Activated T-helper 2 cell treated with anti-CD3 and anti-CD28 coated beads, Interferon-gamma antibody, Interleukin-2, Interleukin-4, amounts not matched to agents 10 μg/mL and 5 μg/mL and 100 μg/mL, durations not matched to agents 14 hours and 24 hours and 36 hours (primary cell): ENCODE measurements around the gene SLC8A1. TPM values are rescaled to one million over a fixed set of nuclear protein-coding genes. Genes with fewer than 3 reads are reported as not detected.

Experiments
- DNase-seq: peaks from one replicate; pipeline ENCODE4 v3.0.0; 2021; ENCODE audit warnings: low spot score
- H3K27ac Mint-ChIP-seq: one replicate; pipeline ENCODE4 v1.8.0; 2021; ENCODE audit warnings: mixed read lengths
- H3K27me3 Mint-ChIP-seq: one replicate; pipeline ENCODE4 v1.8.0; 2021; ENCODE audit warnings: low read depth, mixed read lengths
- H3K36me3 Mint-ChIP-seq: one replicate; pipeline ENCODE4 v1.8.0; 2021; ENCODE audit warnings: low read depth, mixed read lengths
- H3K4me1 Mint-ChIP-seq: one replicate; pipeline ENCODE4 v1.8.0; 2021; ENCODE audit warnings: low read depth, mixed read lengths
- H3K4me3 Mint-ChIP-seq: one replicate; pipeline ENCODE4 v1.8.0; 2021; ENCODE audit warnings: low read depth, mild to moderate bottlenecking, moderate library complexity, mixed read lengths
- H3K9me3 Mint-ChIP-seq: one replicate; pipeline ENCODE4 v1.8.0; 2021; ENCODE audit warnings: mixed read lengths
- intact Hi-C: fragments of 100-400 bp; cut with micrococcal nuclease; formaldehyde crosslinking; loops from one replicate; pipeline ENCODE4 v1.15.1; 2023
- total RNA-seq: library from RNA; stranded (reverse); gene quantifications from 2 replicates; pipeline ENCODE4 v1.2.3, GENCODE V29; 2022

SLC8A1 gene
- total RNA-seq, 1 donor from 2014 or later = 5.5 TPM

DNA sequence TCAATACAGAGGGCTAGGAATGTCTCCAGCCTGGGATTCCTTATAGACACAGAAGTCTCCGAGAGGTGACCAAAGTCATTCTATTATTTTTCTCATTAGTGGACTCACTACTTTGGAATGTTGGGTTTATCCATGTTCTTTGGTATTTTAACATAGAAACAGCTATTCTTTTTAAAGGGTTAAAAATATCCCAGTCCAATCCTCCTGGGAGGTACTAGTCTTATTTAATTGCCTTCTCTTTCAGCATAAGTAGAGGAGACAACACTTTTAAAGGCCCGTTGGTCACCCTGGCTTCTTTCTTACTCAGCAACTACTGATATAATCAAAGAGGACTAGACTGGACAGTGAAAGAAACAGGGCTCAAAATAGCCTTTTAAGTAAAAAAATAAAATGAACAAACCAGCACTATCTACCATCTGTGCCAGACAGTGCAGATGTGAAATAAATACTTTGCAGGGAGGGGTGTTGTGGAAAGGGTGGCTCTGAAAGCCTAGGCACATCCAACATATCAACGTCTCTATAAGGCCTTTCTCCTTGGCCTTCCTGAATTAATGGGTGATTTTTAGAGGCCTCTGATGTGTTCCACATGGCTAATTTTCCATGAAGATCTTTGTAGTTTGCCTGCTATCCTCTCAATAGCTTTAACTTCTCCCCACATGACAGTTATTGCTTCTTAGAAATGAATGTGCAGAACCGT lies 338.5 kb downstream of the SLC8A1 start:
- Mint-ChIP-seq H3K27ac (no peak overlapping the region), H3K4me3 (no peak overlapping the region), H3K4me1 (peaks cover 2% of the 10 kb centered on the region), H3K36me3 (peaks cover 26% of the 10 kb centered on the region), H3K9me3 (no peaks in the 10 kb centered on the region), H3K27me3 (no peaks in the 10 kb centered on the region)
- intact Hi-C loops = no loop called here
- no peak for DNase-seq

DNA sequence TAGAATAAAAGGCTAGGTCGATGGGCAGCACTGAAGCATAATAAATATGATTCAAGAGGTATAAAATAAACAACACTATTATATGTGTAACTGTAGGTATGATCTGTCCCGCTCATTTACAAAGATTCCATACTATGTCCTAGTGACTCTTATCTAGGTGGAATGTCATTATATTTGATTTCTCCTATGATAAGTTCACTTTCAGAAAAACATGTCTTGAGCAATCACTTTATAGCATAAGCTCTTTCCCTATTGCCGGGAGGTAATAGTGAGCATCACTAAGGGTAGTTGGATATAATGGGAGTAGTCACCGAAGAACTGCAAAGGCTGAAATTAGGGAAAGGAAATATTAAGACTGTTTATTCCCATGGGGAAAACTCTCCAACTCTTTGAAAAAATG lies 342.5 kb downstream of the SLC8A1 start:
- peaks cover 28% of the 10 kb centered on the region for H3K36me3 Mint-ChIP-seq
- H3K27ac Mint-ChIP-seq = no peak overlapping the region
- no peaks in the 10 kb centered on the region for H3K9me3 Mint-ChIP-seq
- H3K4me1 Mint-ChIP-seq = no peaks in the 10 kb centered on the region
- no peak for DNase-seq
- intact Hi-C loops = no loop called here
- H3K4me3 Mint-ChIP-seq = no peak overlapping the region
- H3K27me3 Mint-ChIP-seq = no peaks in the 10 kb centered on the region

DNA sequence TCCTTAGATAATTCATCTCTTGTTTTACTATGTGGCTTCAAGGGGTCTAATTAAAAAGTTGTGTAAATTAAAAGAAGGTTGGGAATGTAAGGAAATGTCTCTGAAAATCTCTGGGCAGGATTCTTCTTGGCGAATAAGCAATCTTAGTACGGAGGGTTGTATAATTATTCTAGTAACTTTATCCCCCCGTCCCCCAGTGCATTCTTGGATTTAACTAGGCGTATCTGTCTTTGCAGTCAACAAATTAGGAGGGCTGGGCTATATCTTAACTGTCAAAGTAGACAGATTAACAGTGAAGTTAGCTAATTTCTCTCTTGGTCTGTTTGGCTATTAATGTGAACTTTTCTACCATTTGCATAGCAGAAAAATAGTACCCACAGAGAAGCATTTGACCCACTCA lies 343.0 kb downstream of the SLC8A1 start:
- Mint-ChIP-seq H3K27me3 (no peaks in the 10 kb centered on the region), H3K4me3 (no peak overlapping the region), H3K36me3 (peaks cover 24% of the 10 kb centered on the region), H3K4me1 (no peaks in the 10 kb centered on the region), H3K9me3 (no peaks in the 10 kb centered on the region), H3K27ac (no peak overlapping the region)
- intact Hi-C loops = no loop called here
- no peak for DNase-seq

DNA sequence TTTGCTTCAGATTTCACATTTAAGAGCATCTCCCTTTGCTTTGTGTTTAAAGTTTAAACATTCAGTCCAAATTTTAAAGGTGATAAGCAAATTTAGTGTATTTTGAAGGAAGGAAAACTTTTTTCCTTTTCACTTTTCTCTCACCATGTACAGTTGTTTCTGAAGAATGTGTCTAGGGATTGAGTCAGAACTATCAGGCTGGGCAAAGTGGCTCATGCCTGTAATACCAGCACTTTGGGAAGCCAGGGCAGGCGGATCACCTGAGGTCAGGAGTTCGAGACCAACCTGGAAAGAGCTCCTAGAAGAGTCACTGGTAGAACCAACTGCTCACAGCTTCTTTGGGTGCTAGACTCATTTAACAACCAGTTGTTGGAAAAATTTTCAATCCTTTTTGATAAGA lies 345.8 kb downstream of the SLC8A1 start:
- H3K27ac Mint-ChIP-seq = no peak overlapping the region
- H3K9me3 Mint-ChIP-seq = no peaks in the 10 kb centered on the region
- H3K27me3 Mint-ChIP-seq = no peaks in the 10 kb centered on the region
- H3K36me3 Mint-ChIP-seq = peaks cover 17% of the 10 kb centered on the region
- intact Hi-C loops = no loop called here
- H3K4me1 Mint-ChIP-seq = peaks cover 4% of the 10 kb centered on the region
- no peak overlapping the region for H3K4me3 Mint-ChIP-seq
- no peak for DNase-seq

DNA sequence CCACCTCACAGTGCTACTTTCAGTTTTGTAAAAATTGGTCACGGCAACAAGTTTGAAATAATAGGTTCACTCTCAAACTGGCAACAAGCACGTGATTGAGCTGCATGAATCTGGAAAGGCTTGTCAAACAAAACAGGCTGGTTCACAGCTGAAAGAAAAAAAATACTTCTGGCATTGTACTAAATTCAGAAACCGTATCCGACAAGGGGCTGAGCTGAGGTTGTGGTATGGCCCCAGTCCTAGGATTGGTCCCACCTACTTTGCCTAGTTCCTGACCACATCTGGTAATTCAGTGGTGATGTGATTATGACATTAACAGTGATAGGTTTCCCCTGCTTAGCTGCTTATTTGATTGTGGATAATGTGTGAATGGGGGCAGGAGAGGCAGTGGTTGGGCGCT lies 346.3 kb downstream of the SLC8A1 start:
- H3K27ac Mint-ChIP-seq = no peak overlapping the region
- DNase-seq = no peak
- H3K27me3 Mint-ChIP-seq = no peaks in the 10 kb centered on the region
- H3K4me3 Mint-ChIP-seq = no peak overlapping the region
- no peaks in the 10 kb centered on the region for H3K9me3 Mint-ChIP-seq
- H3K4me1 Mint-ChIP-seq = peaks cover 7% of the 10 kb centered on the region
- intact Hi-C loops = no loop called here
- peaks cover 17% of the 10 kb centered on the region for H3K36me3 Mint-ChIP-seq

DNA sequence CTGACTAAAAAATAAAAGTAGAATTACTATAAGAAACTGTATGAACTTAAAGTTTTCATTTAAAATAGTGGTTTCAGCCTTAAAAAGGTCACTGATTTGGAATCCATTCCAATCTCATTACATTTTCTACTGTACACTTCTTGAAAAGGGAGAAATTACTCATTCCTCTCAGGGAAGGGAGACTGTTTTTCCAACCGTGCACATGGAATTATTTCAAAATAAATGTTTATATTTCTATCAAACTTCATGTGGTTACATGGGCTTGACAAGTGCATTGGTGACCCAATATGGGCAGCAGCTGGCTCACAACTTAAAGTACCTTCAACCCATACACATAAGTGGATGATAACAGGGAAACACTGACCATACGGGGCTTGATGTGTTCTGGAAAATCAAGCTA lies 348.3 kb downstream of the SLC8A1 start:
- no peak overlapping the region for H3K4me3 Mint-ChIP-seq
- H3K27me3 Mint-ChIP-seq = no peaks in the 10 kb centered on the region
- peaks cover 12% of the 10 kb centered on the region for H3K4me1 Mint-ChIP-seq
- intact Hi-C loops = no loop called here
- no peak for DNase-seq
- no peaks in the 10 kb centered on the region for H3K9me3 Mint-ChIP-seq
- H3K27ac Mint-ChIP-seq = no peak overlapping the region
- H3K36me3 Mint-ChIP-seq = peaks cover 13% of the 10 kb centered on the region

DNA sequence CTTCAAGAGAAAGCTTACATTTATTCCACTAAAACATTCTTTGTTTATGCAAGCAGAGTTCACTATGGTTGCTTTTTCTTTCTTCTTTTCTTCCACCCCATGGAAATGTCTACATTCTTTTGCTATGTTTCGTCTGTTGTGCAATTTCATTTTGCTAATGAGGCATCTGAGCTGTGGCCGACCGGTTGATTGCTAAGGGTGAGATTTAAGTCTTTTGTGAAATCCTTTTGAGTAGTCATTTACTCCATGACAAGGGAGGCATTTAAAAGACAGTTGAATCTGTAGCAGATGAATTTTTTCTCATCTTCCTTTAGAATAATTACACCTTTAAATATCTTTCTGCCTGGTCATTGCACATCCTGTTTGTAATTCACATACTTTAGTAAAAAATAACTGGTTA lies 348.7 kb downstream of the SLC8A1 start:
- Mint-ChIP-seq H3K4me3 (no peak overlapping the region), H3K4me1 (peaks cover 12% of the 10 kb centered on the region), H3K27me3 (no peaks in the 10 kb centered on the region), H3K36me3 (peaks cover 13% of the 10 kb centered on the region), H3K27ac (no peak overlapping the region), H3K9me3 (no peaks in the 10 kb centered on the region)
- no peak for DNase-seq
- intact Hi-C loops = no loop called here

DNA sequence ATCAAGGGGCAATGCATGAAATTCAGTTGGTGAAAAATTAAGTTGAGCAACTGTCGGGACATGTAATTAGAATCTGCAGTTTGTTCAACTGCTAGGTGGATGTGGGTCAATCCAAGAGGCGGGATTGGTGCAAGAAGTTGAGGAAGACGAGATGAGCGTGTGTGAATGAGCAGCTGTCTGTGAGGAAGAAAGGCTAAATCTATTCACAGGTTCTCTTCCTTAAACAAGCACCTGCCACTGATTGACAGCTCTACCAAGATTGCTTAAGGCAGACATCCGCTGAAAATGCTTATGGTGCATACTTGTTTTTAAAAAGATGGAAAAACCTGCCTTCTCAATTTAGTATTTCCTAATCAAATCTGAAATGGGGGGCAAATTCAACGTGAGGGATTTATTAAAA lies 349.4 kb downstream of the SLC8A1 start:
- DNase-seq = no peak
- Mint-ChIP-seq H3K27ac (no peak overlapping the region), H3K4me1 (peaks cover 12% of the 10 kb centered on the region), H3K27me3 (no peaks in the 10 kb centered on the region), H3K4me3 (no peak overlapping the region), H3K9me3 (no peaks in the 10 kb centered on the region), H3K36me3 (peaks cover 13% of the 10 kb centered on the region)
- intact Hi-C loops = no loop called here

DNA sequence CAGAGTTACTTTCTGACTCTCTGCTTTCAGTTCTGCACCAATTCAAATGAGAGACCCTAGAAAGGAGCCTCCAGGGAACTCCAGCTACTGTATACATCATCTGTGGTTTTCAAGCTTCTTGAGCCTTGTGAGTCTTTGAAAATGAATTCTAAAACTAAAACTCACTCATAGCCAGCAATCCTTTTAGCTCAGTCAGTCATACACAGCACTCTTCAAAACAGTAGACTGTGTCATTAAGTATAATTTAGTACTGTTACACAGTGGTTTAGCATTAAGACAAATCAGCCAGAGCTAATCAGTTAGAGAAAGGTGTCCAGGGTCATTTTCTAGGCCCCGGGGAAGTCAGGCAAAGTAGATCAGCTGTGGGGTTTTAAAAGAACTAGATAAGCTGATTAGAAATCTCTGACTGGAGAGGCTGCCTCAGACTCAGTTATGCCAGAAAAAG lies 350.7 kb downstream of the SLC8A1 start:
- no peak for DNase-seq
- Mint-ChIP-seq H3K27ac (peak overlapping the region; percentile 49), H3K27me3 (no peaks in the 10 kb centered on the region), H3K4me1 (peaks cover 12% of the 10 kb centered on the region), H3K9me3 (no peaks in the 10 kb centered on the region), H3K4me3 (no peak overlapping the region), H3K36me3 (peaks cover 10% of the 10 kb centered on the region)
- intact Hi-C loops = no loop called here

DNA sequence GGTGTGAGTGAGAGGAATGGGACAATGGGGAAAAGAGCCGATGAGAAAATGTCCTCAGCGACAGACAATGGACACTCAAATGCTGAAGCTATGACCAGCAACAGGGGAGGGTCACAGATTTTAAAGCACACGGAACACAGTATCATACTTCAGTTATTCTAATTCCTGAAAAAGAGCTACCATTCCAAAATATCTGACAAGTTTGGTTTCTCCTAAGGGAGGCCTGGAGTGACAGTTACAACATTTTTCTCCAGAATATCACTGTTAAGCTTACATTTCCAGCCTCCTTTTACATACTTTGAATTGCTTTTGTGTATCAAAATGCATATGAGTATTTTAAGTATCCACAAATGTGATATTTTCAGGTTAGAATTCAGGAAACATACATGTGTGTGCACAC lies 351.2 kb downstream of the SLC8A1 start:
- intact Hi-C loops = no loop called here
- Mint-ChIP-seq H3K4me3 (no peak overlapping the region), H3K36me3 (peaks cover 7% of the 10 kb centered on the region), H3K27ac (no peak overlapping the region), H3K27me3 (no peaks in the 10 kb centered on the region), H3K4me1 (peaks cover 12% of the 10 kb centered on the region), H3K9me3 (no peaks in the 10 kb centered on the region)
- DNase-seq = no peak

DNA sequence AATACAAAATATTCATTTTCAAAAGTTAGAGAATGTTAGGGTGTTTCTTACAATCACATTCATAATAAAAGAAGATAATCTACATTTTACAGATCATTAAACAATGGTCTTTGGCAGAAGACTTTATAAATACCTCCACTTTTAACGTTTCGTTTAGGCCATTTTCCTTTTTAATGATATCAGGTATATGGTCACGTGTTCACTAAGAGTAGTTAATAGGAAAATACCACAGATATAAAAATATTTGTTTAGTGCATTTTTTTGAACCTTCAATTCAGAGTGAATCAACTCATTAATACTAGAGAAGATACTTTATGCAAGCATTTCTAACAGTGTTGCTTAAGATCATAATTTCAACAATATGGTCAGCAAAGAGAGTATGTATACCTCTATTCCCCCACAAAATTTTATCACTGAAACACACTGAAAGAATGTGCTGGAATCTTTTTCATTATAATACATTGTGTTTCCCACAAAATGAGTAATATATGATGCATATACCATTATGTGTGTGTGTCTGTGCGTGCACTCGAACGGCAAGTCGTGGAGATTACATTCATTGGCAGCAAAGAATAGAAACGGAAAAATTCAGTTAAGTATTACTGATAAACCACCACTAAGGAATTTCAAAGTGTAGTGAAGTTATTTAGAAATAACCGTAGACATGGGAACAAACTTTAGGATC lies 353.0 kb downstream of the SLC8A1 start:
- no peaks in the 10 kb centered on the region for H3K27me3 Mint-ChIP-seq
- no peak overlapping the region for H3K4me3 Mint-ChIP-seq
- intact Hi-C loops = loop anchor here (10.0 kb wide), 1 partner anchor 184 kb away; no protein-coding TSS in a partner anchor
- H3K27ac Mint-ChIP-seq = no peak overlapping the region
- peaks cover 18% of the 10 kb centered on the region for H3K4me1 Mint-ChIP-seq
- no peak for DNase-seq
- H3K36me3 Mint-ChIP-seq = no peaks in the 10 kb centered on the region
- no peaks in the 10 kb centered on the region for H3K9me3 Mint-ChIP-seq

DNA sequence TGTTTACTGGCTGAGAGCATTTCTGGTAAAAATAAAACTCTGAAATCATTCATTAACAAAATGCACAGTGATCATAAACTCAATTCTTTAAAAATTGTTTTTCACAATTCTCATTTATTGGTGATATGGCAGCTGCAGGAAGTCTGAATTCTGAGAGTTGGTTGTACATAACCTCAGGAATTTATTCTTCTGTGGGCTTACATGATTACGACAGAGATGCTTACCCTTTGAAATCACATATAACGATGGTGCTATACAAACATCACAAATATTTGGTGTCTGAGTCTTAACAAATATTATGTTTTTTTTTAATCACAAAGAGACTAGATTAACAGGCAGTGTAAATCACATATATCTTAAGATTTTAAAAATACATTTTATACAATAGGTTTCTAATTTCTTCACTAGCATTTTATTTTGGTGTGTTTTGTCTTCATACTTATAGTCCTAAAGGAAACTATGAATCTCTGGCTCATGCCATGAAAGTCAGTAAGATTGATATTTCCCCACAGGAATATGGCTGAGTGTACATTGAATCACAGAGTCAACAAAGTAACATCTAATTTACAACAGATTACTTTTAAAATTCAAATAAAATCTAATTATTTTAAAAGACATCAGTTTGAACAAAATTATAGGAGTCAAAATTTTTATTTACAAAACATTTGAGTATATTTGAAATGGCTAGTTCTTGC lies 354.1 kb downstream of the SLC8A1 start:
- no peaks in the 10 kb centered on the region for H3K27me3 Mint-ChIP-seq
- H3K4me3 Mint-ChIP-seq = no peak overlapping the region
- intact Hi-C loops = loop anchor here (10.0 kb wide), 1 partner anchor 183 kb away; no protein-coding TSS in a partner anchor
- H3K36me3 Mint-ChIP-seq = no peaks in the 10 kb centered on the region
- H3K9me3 Mint-ChIP-seq = no peaks in the 10 kb centered on the region
- H3K4me1 Mint-ChIP-seq = peaks cover 23% of the 10 kb centered on the region
- no peak for DNase-seq
- H3K27ac Mint-ChIP-seq = no peak overlapping the region

DNA sequence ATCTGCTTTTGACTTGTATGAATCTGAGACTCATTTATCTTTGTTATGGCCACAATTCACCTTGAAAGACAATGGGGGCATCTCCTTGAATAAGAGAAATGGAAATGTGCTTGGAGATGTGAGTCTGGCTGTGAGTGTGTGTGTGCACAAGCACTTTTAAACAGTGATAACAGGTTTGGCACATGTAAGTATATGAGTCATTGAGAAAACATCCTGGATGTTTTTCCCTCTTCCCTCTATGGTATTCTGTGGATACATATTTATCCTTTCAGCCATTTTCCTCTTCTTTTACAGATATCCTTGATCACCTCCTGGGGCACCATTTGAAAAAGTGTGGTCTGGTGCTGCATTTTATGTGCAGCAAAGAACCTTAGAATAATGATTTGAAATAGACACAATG lies 355.5 kb downstream of the SLC8A1 start:
- H3K27me3 Mint-ChIP-seq = peaks cover 2% of the 10 kb centered on the region
- peaks cover 26% of the 10 kb centered on the region for H3K4me1 Mint-ChIP-seq
- intact Hi-C loops = loop anchor here (10.0 kb wide), 1 partner anchor 182 kb away; no protein-coding TSS in a partner anchor
- H3K9me3 Mint-ChIP-seq = no peaks in the 10 kb centered on the region
- no peak for DNase-seq
- no peaks in the 10 kb centered on the region for H3K36me3 Mint-ChIP-seq
- H3K27ac Mint-ChIP-seq = no peak overlapping the region
- no peak overlapping the region for H3K4me3 Mint-ChIP-seq
